Hippocampal formation (tissue), 2 donors: ENCODE data around the gene IP6K3.
A peak's percentile ranks its signal among the peaks of the same experiment; 100 is the strongest.

Source experiments
- DNase-seq, 2 donors: peaks; one replicate each; lab custom pipeline; 2025; lab: John Stamatoyannopoulos, UW

The IP6K3 gene

DNA sequence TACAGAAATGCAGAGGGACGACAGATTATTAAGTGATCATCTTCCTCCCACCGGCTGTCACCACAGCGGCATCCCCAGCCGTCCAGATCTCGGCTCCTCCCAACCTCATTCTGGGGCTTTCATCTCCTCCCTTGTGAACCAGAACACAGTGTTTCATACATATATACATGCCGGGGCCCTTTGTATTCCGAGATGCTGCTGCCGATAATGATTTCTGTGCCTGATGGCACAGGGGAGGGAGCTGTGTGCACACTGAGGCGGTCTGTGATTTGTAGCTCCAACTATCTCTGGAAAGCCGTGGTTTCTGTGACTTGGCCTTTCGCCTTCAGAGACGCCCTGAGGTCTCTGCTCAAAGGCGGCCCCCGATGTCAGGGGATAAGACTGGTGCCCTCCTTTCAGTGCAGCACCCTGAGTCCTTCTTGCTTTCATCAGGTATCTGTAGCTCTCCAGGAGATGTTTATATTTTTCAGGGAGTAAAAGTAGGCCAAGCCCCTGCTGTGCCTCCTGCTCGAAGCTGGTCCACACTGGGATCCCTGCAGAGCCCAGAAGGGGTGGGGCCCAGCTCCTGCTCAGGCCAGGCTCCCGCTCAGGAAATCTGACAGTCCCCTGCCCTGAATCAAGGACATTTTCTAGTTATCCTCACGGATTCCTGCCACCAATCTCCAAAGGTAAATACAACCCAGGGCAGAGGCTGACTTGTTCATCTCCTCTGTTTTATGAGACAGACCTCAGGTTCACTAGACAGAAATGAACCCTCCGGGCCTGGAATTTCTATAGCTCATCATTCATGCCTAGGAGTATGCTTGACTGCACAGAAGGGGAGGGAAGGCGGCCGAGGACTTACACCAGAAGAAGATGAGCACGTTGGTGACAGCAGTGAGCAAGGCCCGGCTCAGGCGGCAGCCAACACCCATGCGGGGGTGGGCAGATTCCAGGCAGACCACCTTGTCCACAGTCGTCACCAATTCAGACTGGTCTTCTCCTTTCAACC lies 31.0 kb upstream of the IP6K3 start:
- no peak for DNase-seq

DNA sequence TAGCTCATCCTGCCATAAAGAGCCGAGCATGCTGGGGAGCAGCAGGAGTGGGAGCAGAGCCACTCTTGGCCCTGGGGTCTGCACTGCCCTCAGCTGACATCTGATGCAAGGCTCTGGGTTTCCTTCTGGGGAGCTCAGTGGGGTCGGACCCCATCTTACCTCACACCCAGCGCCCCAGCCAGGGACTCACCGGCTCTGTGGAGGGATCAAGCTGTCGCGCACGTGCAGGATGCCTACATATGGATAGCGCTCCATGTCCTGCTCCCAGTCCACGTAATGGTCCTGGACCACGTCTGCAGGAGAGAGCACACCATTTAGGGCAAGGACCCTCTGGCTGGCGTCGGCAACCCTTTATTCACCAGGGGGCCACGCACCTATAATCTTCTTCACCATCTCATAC lies 30.1 kb upstream of the IP6K3 start:
- DNase-seq, result no peak

DNA sequence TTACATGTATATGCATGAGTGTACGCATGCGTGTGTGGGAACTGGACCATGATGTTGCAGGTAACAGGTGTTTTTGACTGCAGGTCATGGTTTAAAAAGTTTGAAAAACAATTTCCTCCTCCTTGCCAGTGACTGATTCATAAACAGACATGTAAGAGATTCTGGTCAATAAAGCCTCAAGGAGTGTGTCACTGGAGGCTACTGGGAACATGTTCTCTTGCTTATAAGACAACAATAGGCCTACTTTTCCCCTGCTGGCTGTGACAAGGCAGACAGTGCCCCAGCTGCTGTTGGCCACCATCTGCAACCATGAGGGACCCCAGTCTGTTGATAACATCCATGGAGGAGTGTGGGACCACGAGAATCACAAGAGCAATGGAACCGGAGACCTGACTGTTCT lies 29.5 kb upstream of the IP6K3 start:
- DNase-seq, result no peak

DNA sequence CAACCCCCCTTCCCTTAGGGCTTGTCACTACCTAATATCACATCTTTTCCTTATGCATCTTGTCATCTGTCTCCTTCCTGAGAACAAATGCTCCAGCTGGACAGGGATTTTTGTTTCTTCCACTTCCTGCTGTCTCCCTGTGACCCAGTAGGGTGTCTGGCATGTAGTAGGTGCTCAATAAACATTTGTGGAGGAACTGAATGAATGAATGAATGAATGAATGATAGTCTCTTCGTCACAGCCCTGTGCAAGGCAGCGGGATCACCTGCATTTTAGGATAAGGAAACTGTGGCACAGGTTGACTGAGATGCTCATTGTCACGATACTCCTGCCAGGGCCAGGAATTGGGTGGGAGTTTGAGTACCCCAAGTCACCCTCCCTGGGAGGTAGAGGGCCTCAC lies 28.1 kb upstream of the IP6K3 start:
- DNase-seq, result no peak

DNA sequence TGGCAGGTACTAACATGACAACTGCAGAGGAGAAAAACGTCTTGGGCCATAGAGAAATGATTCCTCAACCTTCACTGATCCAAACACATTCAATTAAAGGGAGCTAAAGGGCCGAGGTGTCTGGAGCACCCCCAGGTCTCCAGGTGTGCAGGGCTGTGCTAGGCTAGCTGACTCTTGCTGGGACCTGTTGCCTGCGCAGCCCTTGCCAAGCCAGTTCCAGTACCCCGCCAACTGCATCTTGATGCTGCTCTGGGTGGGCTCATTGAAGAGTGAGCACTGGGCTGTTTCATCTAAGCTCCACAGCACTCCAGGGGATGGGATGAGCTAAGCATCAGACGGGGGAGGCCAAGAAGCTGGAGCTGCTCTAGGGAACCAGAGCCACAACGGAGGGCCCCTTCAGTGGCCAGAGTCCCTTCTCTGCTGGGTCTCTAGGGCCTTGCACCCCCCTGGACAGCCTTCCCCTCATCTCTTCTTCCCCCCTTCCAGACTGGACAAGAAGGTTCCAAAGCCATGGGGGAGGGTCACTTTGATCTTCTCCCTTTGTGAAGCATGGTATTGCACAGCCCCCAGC lies 26.3 kb upstream of the IP6K3 start:
- DNase-seq, result no peak

DNA sequence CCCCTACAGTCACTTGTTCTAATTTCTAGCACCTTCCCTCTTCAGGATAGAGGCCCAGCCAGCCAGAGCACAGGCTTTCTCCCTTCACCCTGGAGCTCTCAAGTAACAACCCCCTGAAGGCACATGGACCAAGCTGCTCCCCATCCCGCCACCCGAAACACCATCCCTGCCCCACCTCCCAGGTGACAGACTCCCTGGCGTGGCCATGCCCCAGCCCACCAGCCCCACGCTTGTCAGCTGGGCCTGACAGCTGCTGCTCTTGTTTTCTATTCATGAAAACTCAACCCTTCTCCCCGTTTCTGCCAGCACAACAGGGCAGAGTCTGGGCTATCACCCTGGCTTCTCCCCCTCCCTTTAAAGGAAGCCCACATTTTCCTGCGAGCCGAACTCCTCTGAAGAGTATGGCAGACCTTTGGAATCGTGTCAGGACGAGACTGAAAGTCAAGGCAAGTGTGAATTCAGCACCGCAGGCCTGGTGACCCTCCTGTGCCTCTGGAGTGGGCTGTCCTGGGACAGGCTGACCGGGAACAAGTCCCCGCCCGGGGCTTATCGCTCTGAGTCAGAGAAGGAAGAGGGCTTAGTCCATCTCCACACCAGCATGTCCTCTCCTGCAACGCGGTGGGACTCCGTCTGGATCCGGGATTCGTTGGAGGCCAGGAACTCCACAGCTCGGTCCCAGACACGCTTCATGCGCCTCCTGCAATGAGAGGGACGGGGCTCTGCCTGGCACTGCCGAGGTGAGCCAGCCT lies 25.6 kb upstream of the IP6K3 start:
- DNase-seq, result no peak

DNA sequence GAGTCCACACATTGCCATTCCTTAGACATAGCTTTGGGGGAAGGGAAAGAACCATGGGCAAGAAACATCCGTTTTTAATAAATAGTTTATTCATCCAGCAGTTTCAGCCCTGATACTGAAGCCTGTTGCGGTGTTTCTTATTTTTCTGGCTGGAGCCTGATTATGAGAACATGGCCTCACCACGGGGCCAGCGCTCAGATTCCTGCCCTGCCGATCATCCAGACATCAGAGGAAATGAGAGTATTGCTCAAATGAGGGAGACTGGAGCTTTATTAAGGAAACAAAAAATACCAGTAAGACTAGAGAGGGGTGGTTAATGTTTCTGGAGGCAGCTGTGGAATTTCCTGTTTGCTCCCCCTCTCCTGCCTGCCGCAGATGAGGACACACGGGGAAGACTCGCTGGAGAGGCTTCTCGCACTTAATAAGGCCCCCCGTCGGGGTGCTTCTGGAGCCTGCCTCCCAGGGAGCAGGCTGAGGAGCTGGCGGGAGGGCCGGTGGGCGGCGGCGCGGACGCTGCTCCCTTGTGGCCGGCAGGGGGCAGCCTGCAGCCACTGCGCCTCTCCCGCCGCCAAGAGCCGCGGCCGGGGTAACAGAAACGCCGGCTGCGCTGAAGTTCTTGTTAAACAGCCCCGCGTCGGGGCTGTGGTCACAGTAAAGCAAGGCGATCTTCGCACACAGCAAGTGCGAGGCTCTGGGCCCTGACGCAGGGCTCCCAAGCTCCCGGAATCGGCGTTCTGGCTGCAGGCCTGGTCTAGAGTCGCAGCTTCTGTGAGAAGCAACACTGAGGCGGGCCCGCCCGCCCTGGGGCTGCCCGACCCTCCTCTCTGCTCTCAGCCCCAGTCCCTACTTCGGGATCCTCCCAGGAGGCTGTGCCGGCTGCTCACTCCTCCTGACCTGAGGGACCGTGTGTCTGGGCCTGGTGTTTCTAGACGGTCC lies 24.7 kb upstream of the IP6K3 start:
- peak; percentile 36 to 50 for DNase-seq

DNA sequence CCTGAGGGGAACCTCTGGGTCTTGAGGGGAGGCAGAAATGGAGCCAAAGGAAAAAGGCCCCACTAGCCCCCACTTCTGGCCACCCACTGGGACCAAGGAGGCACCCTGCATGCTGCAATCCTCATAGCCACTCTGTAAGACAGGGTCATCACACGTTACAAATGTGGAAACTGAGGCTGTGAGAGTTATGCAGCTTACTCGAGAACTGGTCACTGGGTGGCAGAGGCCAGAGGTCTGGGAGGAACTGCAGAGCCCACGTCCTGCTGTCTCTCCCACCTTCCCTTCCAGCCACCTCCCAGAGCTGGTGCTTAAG lies 24.1 kb upstream of the IP6K3 start:
- DNase-seq, result no peak

DNA sequence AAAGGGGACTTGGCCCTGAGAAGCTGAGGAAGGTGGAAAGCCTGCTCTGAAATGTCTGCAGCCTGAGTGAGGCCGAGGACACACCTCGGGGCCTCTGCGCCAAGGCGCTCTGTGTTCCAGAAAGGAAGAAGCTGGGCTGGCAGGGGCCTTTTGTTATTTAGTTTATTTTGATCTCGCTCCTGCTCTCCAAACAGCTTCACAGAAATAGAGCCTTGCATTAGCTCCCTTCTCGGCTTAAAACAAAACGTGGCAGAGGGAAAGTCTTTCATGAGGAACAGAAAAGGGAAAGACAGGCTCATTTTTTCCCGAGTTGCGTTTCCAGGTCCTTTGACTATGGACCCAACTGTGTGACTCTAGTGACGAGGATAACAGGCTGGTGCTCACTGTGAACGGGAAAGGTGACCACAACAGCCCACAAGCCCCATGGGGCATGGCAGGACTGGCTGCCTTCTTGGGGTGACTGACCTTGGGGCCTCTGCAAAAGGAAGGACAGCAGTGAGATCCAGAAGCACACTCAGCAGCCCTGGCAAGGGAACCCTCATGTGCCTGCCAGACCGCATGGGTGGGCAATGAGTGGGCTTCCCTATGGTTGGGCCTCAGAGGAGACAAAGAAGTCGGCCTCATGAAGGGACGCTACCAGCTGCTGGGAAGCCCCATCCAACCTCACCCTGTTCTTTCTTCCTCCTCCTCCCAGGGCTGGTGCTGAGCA lies 23.6 kb upstream of the IP6K3 start:
- DNase-seq, result no peak

DNA sequence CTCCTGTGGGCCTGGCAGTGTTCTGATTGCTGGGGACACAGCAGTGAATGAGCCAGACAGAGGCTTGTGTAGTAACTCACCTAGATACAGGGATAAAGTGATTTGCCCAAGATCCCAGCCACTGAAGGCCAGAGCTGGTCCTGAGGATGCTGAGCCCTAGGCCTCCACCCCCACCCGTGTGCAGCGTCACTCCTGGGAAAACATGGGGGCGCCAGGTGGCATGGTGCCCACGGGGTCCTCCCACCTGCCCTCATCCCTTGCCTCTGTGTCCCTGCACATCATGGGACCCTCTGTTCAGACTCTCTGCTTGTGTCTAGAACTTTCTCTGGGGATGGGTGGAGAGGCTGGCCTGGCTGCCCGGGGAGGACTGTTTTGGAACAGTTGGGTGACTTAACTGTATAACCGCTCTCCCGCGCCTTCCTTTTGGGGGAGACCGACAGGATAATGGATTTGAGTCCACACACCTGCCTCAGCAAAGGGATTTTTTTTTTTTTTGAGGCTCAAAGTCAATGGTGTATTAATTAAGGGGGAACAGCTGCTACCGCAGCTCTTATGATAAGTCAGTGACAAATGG lies 22.6 kb upstream of the IP6K3 start:
- no peak for DNase-seq

DNA sequence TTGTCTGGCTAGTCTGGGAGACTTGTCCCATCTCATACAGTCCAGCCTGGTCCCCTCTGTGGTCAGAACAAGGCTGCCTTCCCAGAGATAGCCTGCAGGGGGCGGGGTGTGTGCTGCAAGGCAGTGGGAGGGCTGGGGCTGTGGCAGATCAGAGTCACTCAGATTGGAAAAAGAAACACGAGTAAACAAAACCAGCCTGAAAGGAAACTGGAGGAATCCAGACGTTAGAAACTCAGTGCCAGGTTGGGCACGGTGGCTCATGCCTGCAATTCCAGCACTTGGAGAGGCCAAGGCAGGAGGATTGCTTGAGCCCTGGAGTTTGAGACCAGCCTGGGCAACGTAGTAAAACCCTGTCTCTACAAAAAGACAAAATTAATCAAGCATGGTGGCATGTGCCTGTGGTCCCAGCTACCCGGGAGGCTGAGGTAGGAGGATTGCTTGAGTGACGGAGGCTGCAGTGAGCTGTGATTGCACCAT lies 22.0 kb upstream of the IP6K3 start:
- peak; percentile 19 to 52 for DNase-seq

DNA sequence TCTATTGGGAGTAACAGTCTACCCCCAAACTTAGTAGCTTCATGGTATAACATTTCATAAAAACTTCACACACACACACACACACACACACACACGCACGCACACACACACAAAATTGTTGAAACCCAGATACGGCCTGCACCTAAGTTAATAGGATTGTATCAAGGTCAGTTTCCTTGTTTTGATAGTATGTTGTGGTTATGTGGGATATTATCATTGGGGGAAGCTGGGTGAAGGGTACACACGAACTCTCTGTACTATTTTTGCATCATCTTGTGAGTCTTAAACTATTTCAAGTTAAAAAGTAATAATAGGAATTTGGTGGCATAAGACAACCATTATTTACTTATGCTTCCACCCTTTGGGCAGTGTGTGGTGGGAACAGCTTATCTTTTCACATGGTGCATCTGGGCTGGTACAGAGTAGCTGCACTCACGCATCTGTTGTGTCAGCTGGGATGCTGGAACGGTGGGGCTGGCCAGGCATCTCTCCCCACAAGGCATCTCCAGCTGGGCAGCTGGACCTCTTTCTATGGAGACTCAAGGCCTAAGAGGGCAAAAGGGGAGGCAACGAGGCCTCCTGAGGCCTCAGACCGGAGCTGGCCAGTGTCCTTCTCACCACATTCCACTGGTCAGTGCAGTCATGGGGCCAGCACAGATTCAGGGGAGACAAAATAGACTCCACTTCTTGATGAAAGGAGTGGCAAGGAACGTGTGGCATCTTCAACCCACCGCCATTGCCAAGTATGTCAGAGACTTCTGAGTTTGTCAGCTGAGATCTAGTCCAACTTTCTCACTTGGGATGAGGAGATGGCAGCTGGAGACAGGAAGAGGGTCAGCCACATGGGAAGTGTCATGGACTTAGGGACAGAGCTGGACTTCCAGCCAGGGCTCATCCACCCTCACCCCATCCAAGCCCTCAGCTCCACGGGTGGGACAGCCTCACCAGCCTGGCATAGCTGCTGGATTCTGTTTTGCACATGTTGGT lies 20.5 kb upstream of the IP6K3 start:
- no peak for DNase-seq

DNA sequence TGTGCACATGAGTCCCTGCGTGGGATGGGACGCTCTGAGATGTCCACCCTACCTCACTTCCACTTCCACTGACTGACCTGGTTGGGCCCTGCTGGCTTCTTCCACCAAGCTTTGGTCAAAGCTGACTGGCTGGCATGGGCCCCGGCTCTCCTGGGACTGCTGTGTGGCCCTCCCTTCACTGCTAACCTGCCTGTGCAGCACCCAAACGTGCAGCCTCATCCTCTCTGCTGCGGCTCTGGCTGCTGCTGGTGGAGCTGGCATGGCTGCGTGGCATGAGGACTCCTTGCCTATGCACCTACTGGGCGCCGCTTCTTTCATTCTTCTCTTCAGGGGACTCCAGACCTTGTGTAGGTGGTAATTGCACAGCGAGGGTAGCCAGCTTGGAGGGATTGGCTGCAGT lies 18.7 kb upstream of the IP6K3 start:
- no peak for DNase-seq

DNA sequence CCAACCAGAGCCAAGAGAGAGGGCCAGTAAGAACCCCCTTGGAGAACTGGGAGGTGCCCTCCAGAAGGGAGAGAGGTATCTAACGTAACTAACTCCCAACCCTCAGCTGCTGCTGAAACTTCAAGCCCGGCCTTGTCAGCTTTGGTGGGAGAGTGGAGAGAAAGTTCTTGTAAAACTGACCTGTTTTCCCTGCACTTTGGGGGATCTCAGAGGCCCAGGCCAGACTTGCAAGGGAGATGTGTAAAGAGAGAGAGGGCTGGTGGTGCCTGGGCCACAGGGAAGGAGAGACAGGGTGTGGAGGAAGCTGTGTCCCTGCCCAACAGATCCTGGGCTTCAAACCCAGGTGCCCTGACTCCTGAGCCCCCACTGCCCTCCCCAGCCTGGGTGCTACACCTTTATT lies 17.3 kb upstream of the IP6K3 start:
- DNase-seq, result no peak

DNA sequence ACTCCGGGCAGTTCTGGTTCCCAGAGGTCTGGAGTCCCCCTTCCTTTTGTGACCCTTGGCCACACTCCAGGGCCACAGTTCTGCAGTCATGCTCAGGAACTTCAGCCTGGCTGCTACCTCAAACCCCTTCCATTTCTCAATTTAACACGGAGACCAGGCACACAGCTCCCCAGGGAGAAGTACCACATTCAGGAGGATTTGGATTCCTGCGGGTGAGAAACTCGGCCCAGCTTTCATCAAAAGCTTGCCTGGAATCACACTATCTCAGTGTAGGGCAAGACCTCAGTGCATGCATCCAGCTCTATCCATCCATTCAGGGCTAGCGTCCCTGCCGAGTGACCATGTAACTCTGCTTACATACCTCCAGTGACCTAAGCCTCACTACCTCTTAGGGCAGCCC lies 16.8 kb upstream of the IP6K3 start:
- no peak for DNase-seq

DNA sequence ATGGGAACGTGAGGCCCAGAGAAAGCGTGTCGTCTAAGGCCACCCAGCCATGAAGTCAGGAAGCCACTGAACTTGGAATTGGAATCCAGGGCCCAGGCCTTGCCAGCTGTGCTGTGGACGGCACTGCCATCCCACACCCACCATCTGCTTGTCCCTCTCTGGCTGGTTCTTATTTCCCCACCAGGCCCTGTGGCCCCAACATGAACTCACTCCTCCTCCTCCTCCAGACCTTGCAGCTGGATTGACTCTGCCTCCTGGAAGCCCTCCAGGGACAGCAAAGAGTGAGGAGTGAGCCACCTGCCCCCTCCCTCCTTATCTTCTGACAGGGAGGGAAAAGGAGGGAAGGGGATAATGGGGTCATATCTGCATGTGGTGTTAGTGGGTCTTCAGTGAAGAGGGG lies 16.0 kb upstream of the IP6K3 start:
- DNase-seq, result no peak

DNA sequence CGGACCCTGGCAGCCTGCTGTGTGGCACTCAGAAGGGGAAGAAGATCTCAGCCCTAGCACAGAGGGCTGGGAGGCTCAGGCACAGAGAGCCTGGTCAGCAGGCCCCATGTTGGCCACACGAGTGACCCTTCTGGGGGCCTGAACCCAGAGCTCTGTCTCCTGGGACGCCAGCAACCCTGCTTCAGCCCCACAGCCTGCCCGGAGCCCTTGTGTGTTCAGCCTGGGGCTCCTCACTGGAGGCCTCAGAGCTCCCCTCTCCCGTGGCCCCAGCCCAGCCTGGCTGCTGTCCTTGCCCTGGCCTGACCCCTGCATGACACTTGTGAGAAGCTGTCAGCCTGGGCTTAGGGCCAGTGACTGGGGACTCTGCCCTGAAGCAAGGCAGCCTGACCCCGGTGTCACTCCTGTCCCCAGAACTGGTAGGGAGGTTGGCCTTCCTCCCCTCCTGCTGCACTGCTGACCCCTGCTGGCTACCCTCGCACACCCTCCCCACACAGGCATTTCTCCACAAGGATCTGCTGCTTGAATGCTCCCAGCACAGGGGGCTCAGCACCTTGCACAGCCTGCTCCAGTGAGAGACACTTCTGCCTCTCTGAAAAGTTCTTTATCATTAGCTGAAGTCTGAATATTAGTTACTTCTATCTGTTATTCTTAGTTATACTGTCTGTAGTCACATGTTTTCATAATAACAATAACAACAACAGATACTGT lies 15.4 kb upstream of the IP6K3 start:
- peak; percentile 60 to 69 for DNase-seq

DNA sequence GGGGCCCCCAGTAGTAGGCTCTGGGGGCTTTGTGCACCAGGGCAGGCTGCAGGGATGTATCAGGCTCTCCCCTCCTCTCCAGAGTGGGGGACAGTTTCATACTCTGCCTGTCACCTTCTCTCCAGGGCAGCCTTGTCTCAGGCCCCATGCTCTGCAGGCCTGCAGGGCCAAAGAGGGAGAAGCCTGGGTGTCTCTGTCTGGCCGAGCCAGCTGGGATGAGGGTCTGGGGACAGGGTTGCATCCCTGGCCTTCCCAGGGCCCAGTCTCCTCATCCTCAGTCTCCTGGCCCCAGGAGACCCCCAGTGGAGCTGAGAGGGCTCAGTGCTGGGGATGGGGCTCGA lies 14.8 kb upstream of the IP6K3 start:
- no peak for DNase-seq
